Smooth muscle cell (in vitro differentiated cells): ENCODE data around the gene DCLRE1A. TPM values are rescaled to one million over a fixed set of nuclear protein-coding genes. Genes with fewer than 3 reads are reported as not detected.
"Not testable (repeated sequence)": the region's sequence is repeated elsewhere in the genome, so short reads cannot be mapped to it uniquely, and the experiment has no call there.

Experiments used
- DNase-seq: peaks from one replicate; lab custom pipeline; 2025; ENCODE audit not compliant: unreplicated experiment; lab: John Stamatoyannopoulos, UW
- H2AFZ ChIP-seq: fragments of 200-600 bp; sonication (generic); 2 replicates; pipeline ENCODE4 v1.6.0; 2016; ENCODE audit warnings: antibody characterized with exemption, low read depth, mild to moderate bottlenecking
- H3F3A ChIP-seq: fragments of 200-600 bp; sonication (generic); 2 replicates; pipeline ENCODE4 v1.6.0; 2017; ENCODE audit warnings: antibody characterized with exemption, low read depth
- H3K27ac ChIP-seq: fragments of 200-600 bp; sonication (generic); 2 replicates; pipeline ENCODE4 v1.5.1; 2016; ENCODE audit warnings: low read depth, mild to moderate bottlenecking
- H3K27me3 ChIP-seq: fragments of 200-600 bp; sonication (generic); 2 replicates; pipeline ENCODE4 v1.6.1; 2016; ENCODE audit warnings: low read depth, mild to moderate bottlenecking
- H3K36me3 ChIP-seq: fragments of 200-600 bp; sonication (generic); 2 replicates; pipeline ENCODE4 v1.5.1; 2016; ENCODE audit warnings: low read depth
- H3K4me1 ChIP-seq: fragments of 200-600 bp; sonication (generic); 2 replicates; pipeline ENCODE4 v1.5.1; 2016; ENCODE audit warnings: low read depth
- H3K4me2 ChIP-seq: fragments of 200-600 bp; sonication (generic); 2 replicates; pipeline ENCODE4 v1.6.0; 2016; ENCODE audit warnings: mild to moderate bottlenecking
- H3K4me3 ChIP-seq: fragments of 200-600 bp; sonication (generic); 2 replicates; pipeline ENCODE4 v1.5.1; 2016; ENCODE audit warnings: mild to moderate bottlenecking
- H3K79me2 ChIP-seq: fragments of 200-600 bp; sonication (generic); 2 replicates; pipeline ENCODE4 v1.6.0; 2016; ENCODE audit warnings: low read depth, mild to moderate bottlenecking
- H3K9ac ChIP-seq: fragments of 200-600 bp; sonication (generic); 2 replicates; pipeline ENCODE4 v1.6.0; 2016; ENCODE audit warnings: low read depth
- H3K9me3 ChIP-seq: fragments of 200-600 bp; sonication (generic); replicated peaks from 2 replicates; pipeline ENCODE4 v1.5.1; 2016; ENCODE audit warnings: low read depth
- H4K20me1 ChIP-seq: fragments of 200-600 bp; sonication (generic); 2 replicates; pipeline ENCODE4 v1.6.0; 2016; ENCODE audit warnings: low read depth
- CTCF ChIP-seq: fragments of 200-600 bp; sonication (generic); IDR thresholded peaks from 2 replicates; pipeline ENCODE4 v1.5.1; 2017; ENCODE audit warnings: borderline replicate concordance, mild to moderate bottlenecking, antibody characterized with exemption; ENCODE audit not compliant: insufficient read depth, poor library complexity, severe bottlenecking
- WGBS: methylation state at CpG from one replicate; pipeline ENCODE4 v1.1.7; 2016; ENCODE audit warnings: low lambda C conversion rate; 5-methylcytosine and 5-hydroxymethylcytosine counted together
- polyA plus RNA-seq: library from polyadenylated mRNA; unstranded; fragments of >200 nt; fragmentation: Nextera tagmentation; extraction: Ambion mirVana; gene quantifications from 2 replicates; pipeline ENCODE4 v1.2.1, GENCODE V29; 2016
- total RNA-seq: library from RNA; depleted of rRNA; stranded (reverse); fragments of >200 nt; gene quantifications from 2 replicates; pipeline ENCODE4 v1.2.3, GENCODE V29; 2014

The DCLRE1A gene
- total and polyA plus RNA-seq, 2 experiments from 2014 or later: 2.4 to 3.8 TPM

DNA sequence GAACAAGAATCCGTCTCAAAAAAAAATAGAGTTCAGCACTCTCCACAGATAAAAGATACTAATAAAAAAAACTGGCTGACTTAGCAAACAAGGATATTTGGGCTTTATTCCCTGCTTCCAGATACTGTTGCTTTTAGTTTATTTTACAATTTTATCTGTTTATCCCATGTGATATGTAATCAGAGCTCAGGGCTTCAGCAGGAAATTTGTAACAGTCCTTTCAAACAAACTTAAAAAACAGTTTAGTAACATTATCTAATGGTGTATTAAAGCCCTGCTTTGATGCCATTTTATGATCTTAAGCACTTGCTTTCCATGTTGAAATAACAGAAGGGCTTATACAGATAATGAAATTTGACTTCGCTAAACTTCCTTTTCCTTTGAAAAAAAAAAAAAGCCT is 28.1 kb downstream of the DCLRE1A start:
- WGBS: 32% methylated on average over 2 of the region's 2 CpGs
- no peaks in the 10 kb centered on the region for H3K4me1 ChIP-seq

GRCh38 chr10:113823389-113823788 is 30.5 kb downstream of the DCLRE1A start:
- Histone ChIP-seq H3K27me3 (no peaks in the 10 kb centered on the region), H3K4me3 (no peak overlapping the region), H3F3A (peaks cover 4% of the 10 kb centered on the region), H3K27ac (no peak overlapping the region), H4K20me1 (no peaks in the 10 kb centered on the region), H3K4me1 (no peaks in the 10 kb centered on the region), H3K9ac (no peak overlapping the region), H3K9me3 (no peaks in the 10 kb centered on the region), H3K36me3 (no peaks in the 10 kb centered on the region), H3K4me2 (no peak overlapping the region), H2AFZ (no peak overlapping the region), H3K79me2 (no peaks in the 10 kb centered on the region)
- 59% methylated on average over 4 of the region's 4 CpGs for WGBS
- DNase-seq: no peak
- no peak for TF ChIP-seq CTCF

More for the DNA sequence above, 28.1 kb downstream of the DCLRE1A start:
- no peaks in the 10 kb centered on the region for H4K20me1 ChIP-seq
- no peaks in the 10 kb centered on the region for H3F3A ChIP-seq
- no peak for TF ChIP-seq CTCF
- peak overlapping the region; percentile 0 for H3K4me2 ChIP-seq
- H2AFZ ChIP-seq: no peak overlapping the region
- H3K27ac ChIP-seq: no peak overlapping the region
- no peaks in the 10 kb centered on the region for H3K9me3 ChIP-seq
- no peaks in the 10 kb centered on the region for H3K27me3 ChIP-seq
- no peaks in the 10 kb centered on the region for H3K79me2 ChIP-seq
- H3K36me3 ChIP-seq: no peaks in the 10 kb centered on the region
- no peak overlapping the region for H3K4me3 ChIP-seq
- no peak overlapping the region for H3K9ac ChIP-seq
- DNase-seq: no peak

DNA sequence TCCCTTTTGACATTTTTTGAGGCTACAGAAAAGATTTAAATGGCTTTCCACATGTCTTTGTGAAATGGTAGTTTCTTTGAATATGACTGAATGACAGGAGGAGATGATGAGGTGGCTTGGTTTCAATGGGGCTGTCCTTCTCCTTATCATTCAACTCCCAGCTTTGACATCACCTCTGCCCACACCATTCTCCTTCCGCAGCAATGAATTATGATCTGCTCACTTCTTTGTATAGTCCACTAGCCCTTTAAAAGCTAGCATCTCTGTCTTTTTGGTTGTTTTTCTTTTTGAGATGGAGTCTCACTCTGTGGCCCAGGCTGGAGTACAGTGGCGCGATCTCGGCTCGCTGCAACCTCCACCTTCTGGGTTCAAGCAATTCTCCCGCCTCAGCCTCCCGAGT is 31.7 kb downstream of the DCLRE1A start:
- no peaks in the 10 kb centered on the region for H3K36me3 ChIP-seq
- H3K9ac ChIP-seq: no peak overlapping the region
- no peak for TF ChIP-seq CTCF
- H3K79me2 ChIP-seq: no peaks in the 10 kb centered on the region
- DNase-seq: no peak
- no peaks in the 10 kb centered on the region for H3K9me3 ChIP-seq
- over 99% methylated on average over 7 of the region's 7 CpGs for WGBS
- no peak overlapping the region for H3K4me2 ChIP-seq
- H3K4me1 ChIP-seq: no peaks in the 10 kb centered on the region
- H3F3A ChIP-seq: peaks cover 4% of the 10 kb centered on the region
- no peak overlapping the region for H2AFZ ChIP-seq
- no peaks in the 10 kb centered on the region for H3K27me3 ChIP-seq
- H3K4me3 ChIP-seq: no peak overlapping the region
- no peaks in the 10 kb centered on the region for H4K20me1 ChIP-seq
- H3K27ac ChIP-seq: no peak overlapping the region

GRCh38 chr10:113821306-113821705 is 32.6 kb downstream of the DCLRE1A start:
- H2AFZ ChIP-seq, H3K4me2 ChIP-seq, H3K4me3 ChIP-seq, H3F3A ChIP-seq, H4K20me1 ChIP-seq, H3K9me3 ChIP-seq, H3K27ac ChIP-seq, H3K9ac ChIP-seq, H3K27me3 ChIP-seq, H3K4me1 ChIP-seq, DNase-seq, H3K36me3 ChIP-seq, H3K79me2 ChIP-seq: not testable (repeated sequence)
- 56% methylated on average over 3 of the region's 3 CpGs for WGBS
